T-helper 1 cell treated with Interleukin-12 subunit alpha and Interleukin-12 subunit beta and Interleukin-4 antibody, amounts not matched to agents 30 μg/mL and 1 μg/mL, for 36 hours (primary cell): Measurements from ENCODE around the gene PARD3.

Experiments
- H3K27ac Mint-ChIP-seq: one replicate; pipeline ENCODE4 v1.8.0; 2021; ENCODE audit warnings: mild to moderate bottlenecking, mixed read lengths
- H3K27me3 Mint-ChIP-seq: one replicate; pipeline ENCODE4 v1.8.0; 2021; ENCODE audit warnings: low read depth, mixed read lengths
- H3K36me3 Mint-ChIP-seq: one replicate; pipeline ENCODE4 v1.8.0; 2021; ENCODE audit warnings: low read depth, mixed read lengths
- H3K4me1 Mint-ChIP-seq: one replicate; pipeline ENCODE4 v1.8.0; 2021; ENCODE audit warnings: low read depth, mixed read lengths
- H3K4me3 Mint-ChIP-seq: one replicate; pipeline ENCODE4 v1.8.0; 2021; ENCODE audit warnings: mild to moderate bottlenecking, moderate library complexity, mixed read lengths
- H3K9me3 Mint-ChIP-seq: one replicate; pipeline ENCODE4 v1.8.0; 2021; ENCODE audit warnings: mixed read lengths

Gene PARD3

GRCh38 chr10:34235164-34235832, 579.8 kb downstream of the PARD3 start:
- no peak overlapping the region for H3K4me3 Mint-ChIP-seq

GRCh38 chr10:34232481-34232880, 582.6 kb downstream of the PARD3 start:
- H3K9me3 Mint-ChIP-seq, result no peaks in the 10 kb centered on the region
- H3K4me3 Mint-ChIP-seq, result no peak overlapping the region
- H3K27ac Mint-ChIP-seq, result no peak overlapping the region
- H3K27me3 Mint-ChIP-seq, result peaks cover 3% of the 10 kb centered on the region
- no peaks in the 10 kb centered on the region for H3K4me1 Mint-ChIP-seq
- H3K36me3 Mint-ChIP-seq, result no peaks in the 10 kb centered on the region

More at GRCh38 chr10:34235164-34235832, 579.8 kb downstream of the PARD3 start:
- H3K4me1 Mint-ChIP-seq, result no peaks in the 10 kb centered on the region
- H3K9me3 Mint-ChIP-seq, result no peaks in the 10 kb centered on the region
- H3K27me3 Mint-ChIP-seq, result peaks cover 3% of the 10 kb centered on the region
- no peaks in the 10 kb centered on the region for H3K36me3 Mint-ChIP-seq
- H3K27ac Mint-ChIP-seq, result no peak overlapping the region

DNA sequence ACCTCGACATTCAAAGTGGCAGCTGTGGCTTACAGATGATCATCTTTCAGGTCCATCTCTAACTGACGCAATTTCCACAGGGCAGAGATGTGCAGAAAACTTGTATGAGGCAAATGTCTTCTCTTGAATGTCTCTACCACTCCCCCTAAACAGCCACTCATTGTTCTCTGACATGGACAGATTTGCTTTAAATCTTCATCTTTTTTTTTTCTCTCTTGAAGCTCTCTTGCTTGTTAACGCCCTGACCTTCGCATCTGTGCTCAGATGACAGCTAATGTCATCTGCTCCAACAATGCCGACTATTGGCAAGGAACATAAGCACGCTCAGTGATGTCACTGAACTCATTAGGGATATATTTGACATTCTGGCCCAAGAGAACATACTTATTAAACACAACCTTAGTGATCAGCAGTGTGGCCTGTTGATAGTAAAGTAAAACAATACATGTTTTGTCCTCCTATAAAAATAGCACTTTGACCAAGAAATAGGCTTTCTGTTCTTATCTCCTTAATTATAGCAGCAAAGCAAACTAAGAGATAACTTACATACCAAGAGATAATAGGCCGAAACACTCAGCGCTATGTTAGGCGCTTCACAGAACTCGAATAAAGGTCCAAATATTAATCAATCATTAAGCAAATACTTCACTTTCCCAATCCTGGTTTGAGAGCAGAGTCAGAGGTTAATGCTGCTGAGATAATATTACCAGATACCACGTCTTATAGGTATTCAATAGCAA, 583.5 kb downstream of the PARD3 start:
- H3K27me3 Mint-ChIP-seq, result peaks cover 3% of the 10 kb centered on the region
- H3K4me3 Mint-ChIP-seq, result no peak overlapping the region
- no peaks in the 10 kb centered on the region for H3K36me3 Mint-ChIP-seq
- H3K9me3 Mint-ChIP-seq, result no peaks in the 10 kb centered on the region
- H3K27ac Mint-ChIP-seq, result no peak overlapping the region
- H3K4me1 Mint-ChIP-seq, result no peaks in the 10 kb centered on the region

- Mint-ChIP-seq H3K27ac (no peak overlapping the region), H3K4me1 (no peaks in the 10 kb centered on the region), H3K9me3 (peaks cover 2% of the 10 kb centered on the region), H3K4me3 (no peak overlapping the region), H3K36me3 (no peaks in the 10 kb centered on the region), H3K27me3 (no peaks in the 10 kb centered on the region)
Measured at GRCh38 chr10:34229917-34230316, 585.2 kb downstream of the PARD3 start.

DNA sequence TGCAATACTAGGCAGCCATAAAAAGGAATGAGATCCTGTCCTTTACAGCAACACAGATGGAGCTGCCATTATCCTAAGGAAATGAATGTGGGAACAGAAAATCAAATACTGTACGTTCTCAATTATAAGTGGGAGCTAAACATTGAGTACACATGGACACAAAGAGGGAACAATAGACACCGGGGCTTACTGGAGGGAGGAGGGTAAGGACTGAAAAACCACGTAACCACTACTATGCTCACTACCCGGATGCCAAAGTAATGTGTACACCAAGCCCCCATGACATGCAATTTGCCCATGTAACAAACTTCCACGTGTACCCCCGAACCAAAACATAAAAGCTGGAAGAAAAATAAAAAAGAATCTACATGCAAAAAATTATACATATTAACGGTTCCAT, 587.0 kb downstream of the PARD3 start:
- Mint-ChIP-seq H3K4me3 (no peak overlapping the region), H3K4me1 (no peaks in the 10 kb centered on the region), H3K36me3 (no peaks in the 10 kb centered on the region), H3K9me3 (peaks cover 3% of the 10 kb centered on the region), H3K27ac (no peak overlapping the region), H3K27me3 (no peaks in the 10 kb centered on the region)

- Mint-ChIP-seq H3K4me3 (no peak overlapping the region), H3K36me3 (no peaks in the 10 kb centered on the region), H3K4me1 (no peaks in the 10 kb centered on the region), H3K27me3 (no peaks in the 10 kb centered on the region), H3K27ac (no peak overlapping the region), H3K9me3 (peaks cover 3% of the 10 kb centered on the region)
Measured at GRCh38 chr10:34224639-34225038, 590.5 kb downstream of the PARD3 start.

GRCh38 chr10:34223658-34224057, 591.4 kb downstream of the PARD3 start:
- Mint-ChIP-seq H3K27me3 (no peaks in the 10 kb centered on the region), H3K36me3 (no peaks in the 10 kb centered on the region), H3K4me3 (no peak overlapping the region), H3K4me1 (no peaks in the 10 kb centered on the region), H3K9me3 (peaks cover 3% of the 10 kb centered on the region), H3K27ac (no peak overlapping the region)

DNA sequence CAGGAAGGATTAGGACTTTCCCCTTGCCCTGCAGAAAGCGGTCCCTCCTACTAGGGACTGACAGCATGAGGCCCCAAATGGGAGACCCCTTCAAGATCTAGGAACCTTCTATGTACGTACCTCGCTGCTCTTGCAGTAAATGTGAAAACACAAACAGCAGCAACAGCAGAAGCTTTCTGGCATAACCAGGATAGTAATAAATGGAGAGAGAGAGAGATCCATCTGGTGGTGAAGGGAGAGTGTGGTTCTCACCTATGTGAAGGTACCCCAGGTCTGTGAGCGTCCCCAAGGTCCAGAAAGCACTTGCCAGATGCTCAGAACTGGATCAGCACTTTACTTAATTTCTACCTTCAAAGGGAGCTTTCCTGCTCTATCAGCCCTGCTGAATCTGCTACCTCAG, 592.7 kb downstream of the PARD3 start:
- Mint-ChIP-seq H3K27me3 (peaks cover 3% of the 10 kb centered on the region), H3K4me1 (no peaks in the 10 kb centered on the region), H3K9me3 (peaks cover 3% of the 10 kb centered on the region), H3K36me3 (no peaks in the 10 kb centered on the region), H3K4me3 (no peak overlapping the region), H3K27ac (no peak overlapping the region)

- no peak overlapping the region for H3K4me3 Mint-ChIP-seq
- no peaks in the 10 kb centered on the region for H3K4me1 Mint-ChIP-seq
- no peak overlapping the region for H3K27ac Mint-ChIP-seq
- H3K9me3 Mint-ChIP-seq, result peaks cover 1% of the 10 kb centered on the region
- H3K36me3 Mint-ChIP-seq, result no peaks in the 10 kb centered on the region
- H3K27me3 Mint-ChIP-seq, result peaks cover 3% of the 10 kb centered on the region
Measured at GRCh38 chr10:34219753-34220548, 595.1 kb downstream of the PARD3 start.

- Mint-ChIP-seq H3K9me3 (no peaks in the 10 kb centered on the region), H3K36me3 (no peaks in the 10 kb centered on the region), H3K4me3 (no peak overlapping the region), H3K27ac (no peak overlapping the region), H3K4me1 (no peaks in the 10 kb centered on the region), H3K27me3 (peaks cover 3% of the 10 kb centered on the region)
Measured at GRCh38 chr10:34217524-34217923, 597.6 kb downstream of the PARD3 start.

GRCh38 chr10:34216348-34216945, 598.6 kb downstream of the PARD3 start:
- Mint-ChIP-seq H3K4me1 (no peaks in the 10 kb centered on the region), H3K9me3 (no peaks in the 10 kb centered on the region), H3K27me3 (peaks cover 3% of the 10 kb centered on the region), H3K27ac (no peak overlapping the region), H3K4me3 (no peak overlapping the region), H3K36me3 (no peaks in the 10 kb centered on the region)

DNA sequence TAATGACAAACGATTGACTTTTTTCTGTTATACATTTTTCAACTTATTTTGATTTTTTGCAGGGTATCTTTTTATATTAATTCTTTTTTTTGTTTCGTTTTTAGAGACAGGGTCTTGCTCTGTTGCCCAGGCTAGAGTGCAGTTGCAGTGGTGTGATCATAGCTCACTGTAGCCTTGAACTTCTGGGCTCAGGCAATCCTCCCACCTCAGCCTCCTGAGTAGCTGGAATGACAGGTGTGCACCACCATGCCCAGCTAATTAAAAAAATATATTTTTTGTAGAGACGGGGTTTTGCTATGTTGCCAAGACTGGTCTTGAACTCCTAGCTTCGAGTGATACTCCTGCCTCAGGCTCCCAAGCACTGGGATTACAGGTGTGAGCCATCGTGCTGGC, 601.3 kb downstream of the PARD3 start:
- no peaks in the 10 kb centered on the region for H3K9me3 Mint-ChIP-seq
- no peaks in the 10 kb centered on the region for H3K36me3 Mint-ChIP-seq
- H3K4me1 Mint-ChIP-seq, result peaks cover 1% of the 10 kb centered on the region
- no peak overlapping the region for H3K4me3 Mint-ChIP-seq
- H3K27me3 Mint-ChIP-seq, result peaks cover 3% of the 10 kb centered on the region
- H3K27ac Mint-ChIP-seq, result no peak overlapping the region

DNA sequence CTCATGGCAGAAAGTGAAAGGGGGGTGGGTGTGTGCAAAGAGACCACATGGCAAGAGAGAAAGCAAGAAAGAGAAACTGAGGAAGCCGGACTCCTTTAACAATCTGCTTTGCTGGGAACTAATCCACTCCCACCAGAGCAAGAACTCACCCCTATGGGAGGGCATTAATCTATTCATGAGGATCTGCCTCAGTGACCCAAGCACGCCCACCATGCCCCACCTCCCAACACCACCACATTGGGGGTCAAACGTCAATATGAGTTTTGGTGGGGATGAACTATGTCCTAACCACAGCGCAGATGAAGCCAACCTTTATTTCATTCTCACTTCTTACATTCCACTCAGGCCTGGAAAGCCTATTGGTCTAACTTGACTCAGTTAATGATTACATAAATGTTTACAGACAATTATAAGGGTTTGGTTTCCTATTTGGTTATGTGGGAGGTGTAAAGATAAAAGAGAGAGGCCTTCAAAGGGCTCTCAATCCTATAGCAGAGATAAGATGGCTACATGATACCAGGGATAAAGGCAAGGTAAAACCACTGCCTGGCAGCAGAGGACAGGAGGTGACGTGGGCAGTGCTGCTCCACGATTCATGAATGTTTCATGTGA, 601.8 kb downstream of the PARD3 start:
- Mint-ChIP-seq H3K27me3 (peaks cover 3% of the 10 kb centered on the region), H3K27ac (no peak overlapping the region), H3K36me3 (no peaks in the 10 kb centered on the region), H3K9me3 (no peaks in the 10 kb centered on the region), H3K4me3 (no peak overlapping the region), H3K4me1 (peaks cover 1% of the 10 kb centered on the region)

DNA sequence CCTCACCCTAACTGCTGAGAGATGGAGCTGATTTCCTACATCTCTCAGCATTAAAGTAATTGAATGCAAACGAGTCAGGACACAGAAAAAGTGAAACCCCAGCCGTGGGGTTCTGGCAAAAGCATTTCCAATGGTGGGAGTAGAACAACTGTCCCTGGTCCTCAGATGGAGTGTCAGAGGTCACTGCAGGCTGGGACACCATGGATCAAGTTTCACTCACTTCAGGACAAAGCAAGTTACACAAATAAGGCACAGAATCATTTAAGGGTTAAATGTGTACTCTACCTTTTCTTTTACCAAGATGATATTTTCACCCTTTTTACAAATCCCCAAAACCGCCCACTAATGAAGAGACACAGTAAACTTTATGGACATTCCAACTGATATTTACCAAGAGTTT, 607.8 kb downstream of the PARD3 start:
- H3K27ac Mint-ChIP-seq, result no peak overlapping the region
- no peaks in the 10 kb centered on the region for H3K9me3 Mint-ChIP-seq
- no peak overlapping the region for H3K4me3 Mint-ChIP-seq
- H3K27me3 Mint-ChIP-seq, result no peaks in the 10 kb centered on the region
- peaks cover 1% of the 10 kb centered on the region for H3K4me1 Mint-ChIP-seq
- no peaks in the 10 kb centered on the region for H3K36me3 Mint-ChIP-seq
